GM21390 (cell line): ENCODE measurements around the gene ALDH3B1.

Source experiments
- ATAC-seq: cut with Tn5 transposase; IDR thresholded peaks from one replicate; pipeline ENCODE4 v1.9.1; 2021; ENCODE audit not compliant: unreplicated experiment

Gene ALDH3B1

GRCh38 chr11:68042219-68043028, 32.3 kb downstream of the ALDH3B1 start:
- no peak for ATAC-seq

- no peak for ATAC-seq
Observed at GRCh38 chr11:68043029-68043348, 32.9 kb downstream of the ALDH3B1 start.

GRCh38 chr11:68043349-68044144, 33.4 kb downstream of the ALDH3B1 start:
- no peak for ATAC-seq

DNA sequence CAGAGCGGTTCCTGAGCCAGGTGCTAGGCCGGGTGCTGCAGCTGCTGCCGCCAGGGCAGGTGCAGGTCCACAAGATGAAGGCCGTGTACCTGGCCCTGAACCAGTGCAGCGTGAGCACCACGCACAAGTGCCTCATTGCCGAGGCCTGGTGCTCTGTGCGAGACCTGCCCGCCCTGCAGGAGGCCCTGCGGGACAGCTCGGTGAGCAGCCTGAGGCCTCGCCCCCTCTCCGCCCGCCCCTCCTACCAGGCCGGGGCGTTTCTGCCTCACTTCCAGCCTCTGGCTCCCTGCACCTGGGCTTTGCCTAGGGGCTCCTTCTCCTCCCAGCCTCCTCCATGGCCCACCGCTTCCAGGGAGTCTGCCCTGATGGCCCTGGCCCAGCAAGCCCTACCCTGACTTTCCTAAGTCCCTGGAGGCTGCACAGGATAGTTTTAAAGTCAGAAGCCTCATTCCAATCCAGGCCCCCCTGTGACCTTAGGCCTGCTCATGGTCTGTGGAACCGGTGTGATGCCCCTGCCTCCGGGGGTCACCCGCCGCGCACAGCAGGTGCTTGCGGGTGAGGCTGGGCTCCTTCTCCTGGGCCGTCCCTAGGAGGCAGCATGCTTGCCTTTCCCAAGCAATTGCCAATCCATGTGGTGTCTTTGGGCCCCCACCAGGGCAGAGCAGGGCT, 34.2 kb downstream of the ALDH3B1 start:
- ATAC-seq = no peak

- ATAC-seq = no peak
Observed at GRCh38 chr11:68044898-68045351, 34.8 kb downstream of the ALDH3B1 start.

DNA sequence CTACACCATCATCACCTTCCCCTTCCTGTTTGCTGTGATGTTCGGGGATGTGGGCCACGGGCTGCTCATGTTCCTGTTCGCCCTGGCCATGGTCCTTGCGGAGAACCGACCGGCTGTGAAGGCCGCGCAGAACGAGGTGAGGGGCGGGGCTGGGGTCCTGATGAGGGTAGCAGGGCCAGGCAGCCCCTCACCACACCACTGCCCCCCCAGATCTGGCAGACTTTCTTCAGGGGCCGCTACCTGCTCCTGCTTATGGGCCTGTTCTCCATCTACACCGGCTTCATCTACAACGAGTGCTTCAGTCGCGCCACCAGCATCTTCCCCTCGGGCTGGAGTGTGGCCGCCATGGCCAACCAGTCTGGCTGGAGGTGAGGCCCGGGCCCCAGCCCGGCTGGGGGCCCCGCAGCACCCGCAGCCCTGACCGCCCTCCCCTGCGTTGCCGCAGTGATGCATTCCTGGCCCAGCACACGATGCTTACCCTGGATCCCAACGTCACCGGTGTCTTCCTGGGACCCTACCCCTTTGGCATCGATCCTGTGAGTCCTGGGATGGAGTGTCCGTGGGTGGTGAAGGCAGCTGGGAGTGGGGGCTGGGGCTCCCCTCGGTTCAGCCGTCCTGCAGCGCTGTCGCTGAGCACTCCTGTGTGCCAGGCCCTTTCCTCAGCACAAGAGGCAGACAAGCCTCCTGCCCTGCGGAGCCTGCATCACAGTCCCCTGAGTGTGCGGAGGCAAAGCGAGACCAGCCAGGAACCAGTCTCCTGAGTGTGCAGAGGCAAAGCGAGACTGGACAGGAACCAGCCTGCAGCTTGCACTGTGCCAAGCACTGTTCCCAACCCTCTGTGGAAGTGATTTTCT, 37.5 kb downstream of the ALDH3B1 start:
- no peak for ATAC-seq

- ATAC-seq = no peak
Observed at GRCh38 chr11:68048681-68049508, 38.8 kb downstream of the ALDH3B1 start.

DNA sequence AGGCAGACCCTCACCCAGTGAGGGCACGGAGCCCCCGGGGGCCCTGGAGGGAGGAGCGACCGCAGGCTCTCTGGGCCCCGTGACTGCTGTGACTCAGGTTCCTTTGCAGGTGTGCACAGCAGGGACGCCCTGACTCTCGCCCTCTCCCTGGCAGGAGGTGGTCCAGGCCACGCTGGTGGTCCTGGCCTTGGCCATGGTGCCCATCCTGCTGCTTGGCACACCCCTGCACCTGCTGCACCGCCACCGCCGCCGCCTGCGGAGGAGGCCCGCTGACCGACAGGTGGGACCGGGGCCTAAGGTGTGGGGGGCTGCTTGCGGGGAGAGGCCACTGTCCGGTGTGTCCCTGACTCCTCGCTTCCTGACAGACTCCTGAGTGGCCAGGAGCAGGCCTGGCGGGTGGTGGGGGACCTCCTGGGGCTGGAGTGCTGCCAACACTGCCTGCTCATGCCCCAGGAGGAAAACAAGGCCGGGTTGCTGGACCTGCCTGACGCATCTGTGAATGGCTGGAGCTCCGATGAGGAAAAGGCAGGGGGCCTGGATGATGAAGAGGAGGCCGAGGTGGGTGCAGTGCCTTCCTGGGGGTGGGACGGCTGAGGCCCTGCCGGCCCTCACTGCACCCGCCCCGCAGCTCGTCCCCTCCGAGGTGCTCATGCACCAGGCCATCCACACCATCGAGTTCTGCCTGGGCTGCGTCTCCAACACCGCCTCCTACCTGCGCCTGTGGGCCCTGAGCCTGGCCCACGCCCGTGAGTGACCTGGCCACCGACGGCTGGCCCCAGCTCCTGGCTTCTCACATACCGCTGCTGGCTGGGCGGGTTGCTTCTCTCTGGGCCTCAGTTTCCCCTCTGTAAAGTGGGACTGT, 39.6 kb downstream of the ALDH3B1 start:
- ATAC-seq = no peak

DNA sequence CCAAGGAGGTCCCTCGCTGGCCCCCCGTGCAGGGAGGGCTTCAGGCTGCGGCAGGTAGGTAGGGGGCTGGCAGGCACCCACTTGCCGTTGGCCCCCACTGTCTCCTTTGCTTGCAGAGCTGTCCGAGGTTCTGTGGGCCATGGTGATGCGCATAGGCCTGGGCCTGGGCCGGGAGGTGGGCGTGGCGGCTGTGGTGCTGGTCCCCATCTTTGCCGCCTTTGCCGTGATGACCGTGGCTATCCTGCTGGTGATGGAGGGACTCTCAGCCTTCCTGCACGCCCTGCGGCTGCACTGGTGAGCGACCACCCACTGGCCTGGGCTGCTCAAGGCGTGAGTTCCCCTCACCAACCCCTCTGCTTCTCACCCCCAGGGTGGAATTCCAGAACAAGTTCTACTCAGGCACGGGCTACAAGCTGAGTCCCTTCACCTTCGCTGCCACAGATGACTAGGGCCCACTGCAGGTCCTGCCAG, 40.3 kb downstream of the ALDH3B1 start:
- no peak for ATAC-seq

DNA sequence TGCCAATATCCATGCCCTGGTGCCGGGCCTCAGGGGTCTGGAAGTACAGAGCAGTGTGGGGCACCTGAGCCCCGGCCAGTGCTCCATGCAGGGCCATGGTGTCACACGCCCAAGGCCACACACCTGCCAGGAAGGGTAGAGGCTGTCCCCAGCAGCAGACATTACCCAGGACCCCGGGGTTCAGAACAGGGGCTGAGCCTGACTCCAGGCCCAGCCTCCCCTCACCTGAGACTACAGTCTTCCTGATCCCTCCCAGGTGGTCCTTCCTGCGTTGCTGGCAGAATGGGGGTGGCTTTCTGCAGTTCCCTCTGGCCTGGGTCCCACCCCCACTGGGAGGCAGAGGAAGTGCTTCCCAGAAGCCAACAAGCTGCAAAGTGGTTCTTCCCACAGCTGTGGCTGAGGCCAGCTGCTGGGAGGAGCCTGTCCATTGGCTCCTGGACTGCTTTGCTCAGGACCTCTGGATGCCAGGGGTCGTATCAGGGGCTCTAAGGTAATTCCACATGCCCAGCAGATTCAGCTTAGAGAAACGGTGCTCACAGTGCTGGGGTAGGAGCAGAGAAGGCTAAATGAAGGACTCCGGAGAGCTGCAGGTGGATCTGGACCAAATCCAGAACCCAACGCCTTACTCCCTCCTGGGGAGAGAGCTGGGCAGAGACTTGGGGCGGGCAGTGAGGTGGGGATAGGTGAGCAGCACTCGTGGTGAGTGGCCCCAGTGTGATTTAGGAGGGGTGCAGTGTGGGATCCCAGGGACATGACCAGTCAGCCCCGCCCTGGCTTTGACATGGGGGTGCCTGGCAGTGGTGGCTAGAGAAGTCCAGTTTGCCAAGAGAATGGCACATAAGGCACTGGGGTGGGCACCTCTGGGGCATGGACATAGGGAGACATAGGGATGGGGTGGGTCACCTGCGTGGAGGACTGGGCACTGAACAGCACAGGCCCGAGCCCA, 41.3 kb downstream of the ALDH3B1 start:
- ATAC-seq = no peak

DNA sequence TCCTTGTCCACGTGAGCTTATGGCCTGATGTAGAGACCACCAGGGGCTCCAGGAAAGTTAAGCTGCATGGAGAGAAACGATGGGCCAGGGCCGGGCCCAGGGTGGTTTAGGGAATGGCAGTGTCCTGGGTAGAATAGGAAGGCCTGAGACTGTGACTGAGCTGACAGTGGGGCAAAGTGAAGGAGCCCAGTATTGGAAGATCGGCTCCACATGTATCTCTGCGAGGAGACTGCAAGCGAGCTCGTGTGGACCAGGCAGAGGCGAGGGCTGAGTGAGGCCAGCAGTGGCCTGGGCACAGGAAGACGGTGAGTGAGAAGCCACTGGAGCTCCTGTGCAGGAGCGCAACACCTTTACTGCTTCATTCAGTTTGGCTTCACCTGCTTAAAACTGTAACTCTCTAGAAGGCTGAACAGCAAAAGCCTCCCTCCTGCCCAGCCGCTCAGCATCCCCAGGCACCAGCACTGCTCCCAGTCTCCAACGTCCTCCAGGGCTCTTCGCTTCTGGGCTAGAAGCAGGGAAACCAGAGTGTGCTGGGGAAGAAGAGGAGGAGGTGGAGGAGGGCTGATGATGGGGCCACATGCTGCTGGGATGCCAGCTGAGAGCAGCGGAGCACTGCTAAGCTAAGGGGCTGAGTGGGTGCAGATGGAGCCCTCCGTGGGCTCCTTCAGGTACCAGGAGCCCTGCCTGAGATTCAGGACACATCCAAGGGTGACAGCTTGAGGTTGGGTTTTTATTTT, 42.2 kb downstream of the ALDH3B1 start:
- ATAC-seq = no peak

DNA sequence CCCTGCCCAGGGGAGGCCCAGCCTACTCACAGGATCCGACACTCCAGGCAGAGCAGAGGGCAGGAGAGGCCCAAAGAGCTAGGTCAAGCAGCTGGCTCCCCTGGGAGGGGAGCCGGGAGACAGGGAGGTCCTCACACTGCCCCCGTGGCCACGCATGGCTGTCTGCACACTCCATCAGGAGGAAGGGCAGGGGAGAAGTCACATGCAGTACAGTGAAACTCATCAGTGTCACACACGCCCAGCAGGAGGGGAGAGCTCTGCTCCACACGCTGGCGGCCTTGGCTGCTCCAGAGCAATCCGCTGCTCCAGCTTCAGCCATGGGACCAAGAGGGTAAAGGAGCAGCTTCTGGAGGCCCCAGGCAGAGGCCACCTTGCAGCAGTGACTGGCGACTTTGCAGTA, 43.0 kb downstream of the ALDH3B1 start:
- ATAC-seq = no peak

- no peak for ATAC-seq
Observed at GRCh38 chr11:68053981-68054812, 44.1 kb downstream of the ALDH3B1 start.

GRCh38 chr11:68056317-68057285, 46.5 kb downstream of the ALDH3B1 start:
- ATAC-seq = no peak

DNA sequence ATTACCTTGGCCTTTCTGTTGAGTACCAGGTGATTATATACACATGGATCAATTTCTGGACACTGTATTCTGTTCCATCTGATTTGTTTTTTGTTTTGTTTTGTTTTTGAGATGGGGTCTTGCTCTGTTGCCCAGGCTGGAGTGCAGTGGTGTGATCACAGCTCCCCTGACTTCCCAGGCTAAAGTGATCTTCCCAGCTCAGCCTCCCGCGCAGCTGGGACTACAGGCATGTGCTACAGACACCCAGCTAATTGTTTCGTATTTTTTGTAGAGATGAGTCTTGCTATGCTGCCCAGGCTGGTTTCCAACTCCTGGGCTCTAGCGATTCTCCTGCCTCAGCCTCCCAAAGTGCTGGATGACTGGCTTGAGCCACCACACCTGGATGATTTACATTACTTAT, 47.7 kb downstream of the ALDH3B1 start:
- ATAC-seq = no peak
